NCI-H146 (cell line): ENCODE measurements around the gene UGT2B7.
A peak's percentile ranks its signal among the peaks of the same experiment; 100 is the strongest.
"Not testable (repeated sequence)": the region's sequence is repeated elsewhere in the genome, so short reads cannot be mapped to it uniquely, and the experiment has no call there.

ENCODE experiments used
- DNase-seq: peaks from one replicate; lab custom pipeline; 2025; lab: John Stamatoyannopoulos, UW

Gene UGT2B7

GRCh38 chr4:69088473-69088872 lies 7.8 kb upstream of the UGT2B7 start:
- DNase-seq: no peak

- no peak for DNase-seq
These were observed 6.9 kb upstream of the UGT2B7 start for GRCh38 chr4:69089388-69089787.

GRCh38 chr4:69092190-69092589 lies 4.1 kb upstream of the UGT2B7 start:
- DNase-seq: peak; percentile 82

GRCh38 chr4:69092980-69093568 lies 3.2 kb upstream of the UGT2B7 start:
- DNase-seq: no peak

GRCh38 chr4:69093681-69094080 lies 2.6 kb upstream of the UGT2B7 start:
- DNase-seq: no peak

- DNase-seq: no peak
These were observed 958 bp upstream of the UGT2B7 start for GRCh38 chr4:69095301-69095731.

- no peak for DNase-seq
These were observed 536 bp downstream of the UGT2B7 start for GRCh38 chr4:69096810-69097209.

- DNase-seq: no peak
These were observed 2.2 kb downstream of the UGT2B7 start for GRCh38 chr4:69098470-69098869.

GRCh38 chr4:69099910-69100309 lies 3.6 kb downstream of the UGT2B7 start:
- DNase-seq: no peak

GRCh38 chr4:69102668-69103067 lies 6.4 kb downstream of the UGT2B7 start:
- DNase-seq: not testable (repeated sequence)

GRCh38 chr4:69104719-69105275 lies 8.5 kb downstream of the UGT2B7 start:
- no peak for DNase-seq

GRCh38 chr4:69115151-69115850 lies 19.0 kb downstream of the UGT2B7 start:
- DNase-seq: not testable (repeated sequence)

GRCh38 chr4:69115851-69116213 lies 19.6 kb downstream of the UGT2B7 start:
- peak; percentile 11 for DNase-seq

- no peak for DNase-seq
These were observed 20.5 kb downstream of the UGT2B7 start for GRCh38 chr4:69116645-69117321.

GRCh38 chr4:69120870-69121269 lies 24.6 kb downstream of the UGT2B7 start:
- DNase-seq: no peak

- DNase-seq: no peak
These were observed 26.2 kb downstream of the UGT2B7 start for GRCh38 chr4:69122476-69122875.

GRCh38 chr4:69124941-69125340 lies 28.7 kb downstream of the UGT2B7 start:
- no peak for DNase-seq

GRCh38 chr4:69126024-69126423 lies 29.8 kb downstream of the UGT2B7 start:
- no peak for DNase-seq

- no peak for DNase-seq
These were observed 37.7 kb downstream of the UGT2B7 start for GRCh38 chr4:69133993-69134392.

- no peak for DNase-seq
These were observed 38.2 kb downstream of the UGT2B7 start for GRCh38 chr4:69134471-69134870.

GRCh38 chr4:69141320-69141719 lies 45.0 kb downstream of the UGT2B7 start:
- no peak for DNase-seq

GRCh38 chr4:69147334-69147733 lies 51.1 kb downstream of the UGT2B7 start:
- no peak for DNase-seq

GRCh38 chr4:69154021-69154420 lies 57.7 kb downstream of the UGT2B7 start:
- DNase-seq: no peak
